GM23338 (cell line): Measurements from ENCODE around the gene SNAP25. TPM values are rescaled to one million over a fixed set of nuclear protein-coding genes. Genes with fewer than 3 reads are reported as not detected.

ENCODE experiments used
- ATAC-seq: fragments of 200-7000 bp; cut with Tn5 transposase; 3 replicates; pipeline ENCODE4 v1.9.1; 2020
- DNase-seq: peaks from one replicate; pipeline ENCODE4 v3.0.0-alpha.2; 2015; ENCODE audit warnings: low spot score
- H2AFZ ChIP-seq: fragments of 200-600 bp; sonication (generic); 2 replicates; pipeline ENCODE4 v1.8.0; 2016; ENCODE audit warnings: antibody characterized with exemption, mild to moderate bottlenecking, moderate library complexity
- H3F3A ChIP-seq: fragments of 200-600 bp; sonication (generic); replicated peaks from 2 replicates; pipeline ENCODE4 v1.8.0; 2017; ENCODE audit warnings: antibody characterized with exemption, mixed run types, low read depth
- H3K27ac ChIP-seq: fragments of 200-600 bp; sonication (generic); 2 replicates; pipeline ENCODE4 v1.6.1; 2016; ENCODE audit warnings: low read depth
- H3K27me3 ChIP-seq: fragments of 200-600 bp; sonication (generic); 2 replicates; pipeline ENCODE4 v1.8.0; 2016; ENCODE audit warnings: mild to moderate bottlenecking, mixed run types, moderate library complexity; ENCODE audit not compliant: insufficient read depth
- H3K36me3 ChIP-seq: fragments of 200-600 bp; sonication (generic); 2 replicates; pipeline ENCODE4 v1.8.0; 2016; ENCODE audit warnings: mild to moderate bottlenecking; ENCODE audit not compliant: insufficient read depth
- H3K4me1 ChIP-seq: fragments of 200-600 bp; sonication (generic); 2 replicates; pipeline ENCODE4 v1.8.0; 2016; ENCODE audit warnings: mild to moderate bottlenecking, moderate library complexity; ENCODE audit not compliant: insufficient read depth
- H3K4me2 ChIP-seq: fragments of 200-600 bp; sonication (generic); 2 replicates; pipeline ENCODE4 v1.7.1; 2017; ENCODE audit warnings: mixed run types
- H3K4me3 ChIP-seq: fragments of 200-600 bp; sonication (generic); 2 replicates; pipeline ENCODE4 v1.6.1; 2016; ENCODE audit warnings: mixed run types
- H3K79me2 ChIP-seq: fragments of 200-600 bp; sonication (generic); replicated peaks from 2 replicates; pipeline ENCODE4 v1.8.0; 2017; ENCODE audit warnings: mild to moderate bottlenecking; ENCODE audit not compliant: insufficient read depth
- H3K9me2 ChIP-seq: fragments of 200-600 bp; sonication (generic); 2 replicates; pipeline ENCODE4 v1.8.0; 2017; ENCODE audit not compliant: insufficient read depth
- H4K20me1 ChIP-seq: fragments of 200-600 bp; sonication (generic); replicated peaks from 2 replicates; pipeline ENCODE4 v1.8.0; 2017; ENCODE audit warnings: mild to moderate bottlenecking; ENCODE audit not compliant: insufficient read depth
- H3K27ac Mint-ChIP-seq: 2 replicates; pipeline ENCODE4 v1.8.0; 2020; ENCODE audit warnings: inconsistent platforms, mild to moderate bottlenecking, moderate library complexity, mixed read lengths
- H3K27me3 Mint-ChIP-seq: 3 replicates; pipeline ENCODE4 v1.8.0; 2022; ENCODE audit warnings: low read depth, mild to moderate bottlenecking, moderate library complexity, mixed read lengths, inconsistent platforms; ENCODE audit not compliant: insufficient read depth, poor library complexity
- H3K36me3 Mint-ChIP-seq: 3 replicates; pipeline ENCODE4 v1.8.0; 2021; ENCODE audit warnings: low read depth, mild to moderate bottlenecking, inconsistent platforms, moderate library complexity, mixed read lengths
- H3K4me1 Mint-ChIP-seq: 3 replicates; pipeline ENCODE4 v1.8.0; 2020; ENCODE audit warnings: mild to moderate bottlenecking, inconsistent platforms, mixed read lengths
- H3K4me3 Mint-ChIP-seq: 3 replicates; pipeline ENCODE4 v1.8.0; 2021; ENCODE audit warnings: moderate library complexity, mild to moderate bottlenecking, inconsistent platforms, mixed read lengths
- H3K9me3 Mint-ChIP-seq: 3 replicates; pipeline ENCODE4 v1.8.0; 2020; ENCODE audit warnings: moderate library complexity, mild to moderate bottlenecking, inconsistent platforms, mixed read lengths
- CREB1 ChIP-seq: fragments of 250-450 bp; sonication (Bioruptor Pico); IDR thresholded peaks from 2 replicates; pipeline ENCODE4 v1.5.0; 2020; ENCODE audit warnings: low read depth, mild to moderate bottlenecking, moderate library complexity
- EZH2 ChIP-seq: fragments of 200-600 bp; sonication (generic); IDR thresholded peaks from one replicate; pipeline ENCODE4 v1.8.0; 2017; ENCODE audit warnings: antibody characterized with exemption, mild to moderate bottlenecking, low read depth; ENCODE audit not compliant: unreplicated experiment
- EZH2phosphoT487 ChIP-seq: fragments of 200-600 bp; sonication (generic); IDR thresholded peaks from one replicate; pipeline ENCODE4 v1.8.1; 2018; ENCODE audit warnings: antibody characterized with exemption; ENCODE audit not compliant: unreplicated experiment
- JUNB ChIP-seq: IDR thresholded peaks from one replicate; pipeline ENCODE4 v1.6.1; 2016; ENCODE audit warnings: antibody characterized with exemption; ENCODE audit not compliant: unreplicated experiment
- NANOG ChIP-seq: IDR thresholded peaks from 2 replicates; pipeline ENCODE4 v1.6.1; 2016; ENCODE audit warnings: antibody characterized with exemption, borderline replicate concordance
- POLR2AphosphoS5 ChIP-seq: IDR thresholded peaks from 2 replicates; pipeline ENCODE4 v1.6.1; 2016; ENCODE audit warnings: antibody characterized with exemption, low read depth
- STAT1 ChIP-seq: IDR thresholded peaks from one replicate; pipeline ENCODE4 v1.6.1; 2016; ENCODE audit warnings: antibody characterized with exemption; ENCODE audit not compliant: unreplicated experiment
- ZNF114 ChIP-seq: fragments of 250-450 bp; sonication (Bioruptor Pico); IDR thresholded peaks from 2 replicates; pipeline ENCODE4 v1.5.0; 2020; ENCODE audit warnings: mild to moderate bottlenecking, moderate library complexity
- ZNF331 ChIP-seq: fragments of 250-450 bp; sonication (Bioruptor Pico); IDR thresholded peaks from 2 replicates; pipeline ENCODE4 v1.5.0; 2020; ENCODE audit warnings: low read depth, mild to moderate bottlenecking, moderate library complexity
- polyA plus RNA-seq: library from polyadenylated mRNA; unstranded; fragments of >200 nt; fragmentation: Nextera tagmentation; extraction: Ambion mirVana; gene quantifications from 2 replicates; pipeline ENCODE4 v1.2.1, GENCODE V29; 2016
- total RNA-seq: library from RNA; depleted of rRNA; stranded (reverse); fragments of >200 nt; shearing (Covaris generic); gene quantifications from 2 replicates; pipeline ENCODE4 v1.2.3, GENCODE V29; 2014
- TF ChIP-seq, protein P1 (sequence below): IDR thresholded peaks from 2 replicates; pipeline ENCODE4 v1.6.1; 2016; ENCODE audit warnings: antibody characterized with exemption
- TF ChIP-seq, protein P2 (sequence below): fragments of 250-450 bp; sonication (Bioruptor Pico); IDR thresholded peaks from 2 replicates; pipeline ENCODE4 v1.5.0; 2020; ENCODE audit warnings: mild to moderate bottlenecking, moderate library complexity
- TF ChIP-seq, protein P3 (sequence below): IDR thresholded peaks from one replicate; pipeline ENCODE4 v1.6.1; 2018; ENCODE audit warnings: antibody characterized with exemption; ENCODE audit not compliant: unreplicated experiment
- TF ChIP-seq, protein P4 (sequence below), 2 experiments: fragments of 200-600 bp in 1 of 2; sonication (generic) in 1 of 2; conservative IDR thresholded peaks; 2 replicates each; pipeline versions ENCODE4 v1.5.1 to v1.6.1; 2016 to 2017; ENCODE audit warnings: antibody characterized with exemption in 2 of 2, low read depth in 2 of 2, mild to moderate bottlenecking in 2 of 2, moderate library complexity in 1 of 2

Gene SNAP25
- total and polyA plus RNA-seq, 2 experiments from 2014 or later, result 0.82 to 1.3 TPM

DNA sequence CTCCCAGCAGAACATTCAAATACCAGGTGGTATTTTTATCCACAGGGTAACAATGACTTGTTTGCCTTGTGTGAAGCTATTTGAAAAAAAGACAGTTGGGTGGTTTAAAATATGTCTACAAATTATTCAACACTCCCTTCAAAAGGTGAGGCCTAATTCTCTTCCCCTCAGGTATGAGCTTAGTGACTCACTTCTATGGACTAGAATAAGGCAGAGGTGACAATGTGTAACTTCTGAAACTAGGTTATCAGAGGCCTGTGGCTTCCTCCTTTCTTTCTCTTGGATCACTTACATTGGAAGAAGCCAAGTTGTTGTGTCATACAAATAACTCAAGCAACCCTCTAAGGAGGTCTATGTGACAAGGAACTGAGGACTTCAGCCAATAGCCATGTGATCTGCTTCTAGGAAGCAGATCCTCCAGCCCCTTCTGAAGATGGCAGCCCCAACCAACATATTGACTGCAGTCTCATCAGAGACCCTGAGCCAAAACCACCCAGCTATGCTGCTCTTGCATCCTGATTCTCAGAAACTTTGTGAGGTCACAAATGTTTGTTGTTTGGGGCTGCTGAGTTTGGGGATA lies 102.6 kb downstream of the SNAP25 start:
- Histone ChIP-seq H2AFZ (peak overlapping the region; percentile 54; the same call in 1 of the 2 replicates), H3K9me2 (peaks cover 15% of the 10 kb centered on the region; the same call in 1 of the 2 replicates), H3K4me1 (peaks cover 6% of the 10 kb centered on the region; the same call in 1 of the 2 replicates), H4K20me1 (no peaks in the 10 kb centered on the region), H3K27ac (no peak overlapping the region), H3K27me3 (no peaks in the 10 kb centered on the region), H3F3A (no peaks in the 10 kb centered on the region), H3K36me3 (peaks cover 3% of the 10 kb centered on the region; the same call in 1 of the 2 replicates), H3K4me2 (no peak overlapping the region), H3K79me2 (no peaks in the 10 kb centered on the region), H3K4me3 (no peak overlapping the region)
- ATAC-seq, result no peak
- peaks cover 7% of the 10 kb centered on the region for H3K27me3 Mint-ChIP-seq
- no peak for DNase-seq
- no peak overlapping the region for H3K27ac Mint-ChIP-seq
- H3K36me3 Mint-ChIP-seq, result peaks cover 4% of the 10 kb centered on the region; the same call in 1 of the 3 replicates
- no peak for TF ChIP-seq EZH2phosphoT487
- no peak for TF ChIP-seq POLR2AphosphoS5
- TF ChIP-seq, protein P1, sequence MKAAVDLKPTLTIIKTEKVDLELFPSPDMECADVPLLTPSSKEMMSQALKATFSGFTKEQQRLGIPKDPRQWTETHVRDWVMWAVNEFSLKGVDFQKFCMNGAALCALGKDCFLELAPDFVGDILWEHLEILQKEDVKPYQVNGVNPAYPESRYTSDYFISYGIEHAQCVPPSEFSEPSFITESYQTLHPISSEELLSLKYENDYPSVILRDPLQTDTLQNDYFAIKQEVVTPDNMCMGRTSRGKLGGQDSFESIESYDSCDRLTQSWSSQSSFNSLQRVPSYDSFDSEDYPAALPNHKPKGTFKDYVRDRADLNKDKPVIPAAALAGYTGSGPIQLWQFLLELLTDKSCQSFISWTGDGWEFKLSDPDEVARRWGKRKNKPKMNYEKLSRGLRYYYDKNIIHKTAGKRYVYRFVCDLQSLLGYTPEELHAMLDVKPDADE, result no peak
- TF ChIP-seq EZH2, result no peak
- no peak for TF ChIP-seq ZNF114 (CRISPR knock-in tag)
- TF ChIP-seq, protein P2, sequence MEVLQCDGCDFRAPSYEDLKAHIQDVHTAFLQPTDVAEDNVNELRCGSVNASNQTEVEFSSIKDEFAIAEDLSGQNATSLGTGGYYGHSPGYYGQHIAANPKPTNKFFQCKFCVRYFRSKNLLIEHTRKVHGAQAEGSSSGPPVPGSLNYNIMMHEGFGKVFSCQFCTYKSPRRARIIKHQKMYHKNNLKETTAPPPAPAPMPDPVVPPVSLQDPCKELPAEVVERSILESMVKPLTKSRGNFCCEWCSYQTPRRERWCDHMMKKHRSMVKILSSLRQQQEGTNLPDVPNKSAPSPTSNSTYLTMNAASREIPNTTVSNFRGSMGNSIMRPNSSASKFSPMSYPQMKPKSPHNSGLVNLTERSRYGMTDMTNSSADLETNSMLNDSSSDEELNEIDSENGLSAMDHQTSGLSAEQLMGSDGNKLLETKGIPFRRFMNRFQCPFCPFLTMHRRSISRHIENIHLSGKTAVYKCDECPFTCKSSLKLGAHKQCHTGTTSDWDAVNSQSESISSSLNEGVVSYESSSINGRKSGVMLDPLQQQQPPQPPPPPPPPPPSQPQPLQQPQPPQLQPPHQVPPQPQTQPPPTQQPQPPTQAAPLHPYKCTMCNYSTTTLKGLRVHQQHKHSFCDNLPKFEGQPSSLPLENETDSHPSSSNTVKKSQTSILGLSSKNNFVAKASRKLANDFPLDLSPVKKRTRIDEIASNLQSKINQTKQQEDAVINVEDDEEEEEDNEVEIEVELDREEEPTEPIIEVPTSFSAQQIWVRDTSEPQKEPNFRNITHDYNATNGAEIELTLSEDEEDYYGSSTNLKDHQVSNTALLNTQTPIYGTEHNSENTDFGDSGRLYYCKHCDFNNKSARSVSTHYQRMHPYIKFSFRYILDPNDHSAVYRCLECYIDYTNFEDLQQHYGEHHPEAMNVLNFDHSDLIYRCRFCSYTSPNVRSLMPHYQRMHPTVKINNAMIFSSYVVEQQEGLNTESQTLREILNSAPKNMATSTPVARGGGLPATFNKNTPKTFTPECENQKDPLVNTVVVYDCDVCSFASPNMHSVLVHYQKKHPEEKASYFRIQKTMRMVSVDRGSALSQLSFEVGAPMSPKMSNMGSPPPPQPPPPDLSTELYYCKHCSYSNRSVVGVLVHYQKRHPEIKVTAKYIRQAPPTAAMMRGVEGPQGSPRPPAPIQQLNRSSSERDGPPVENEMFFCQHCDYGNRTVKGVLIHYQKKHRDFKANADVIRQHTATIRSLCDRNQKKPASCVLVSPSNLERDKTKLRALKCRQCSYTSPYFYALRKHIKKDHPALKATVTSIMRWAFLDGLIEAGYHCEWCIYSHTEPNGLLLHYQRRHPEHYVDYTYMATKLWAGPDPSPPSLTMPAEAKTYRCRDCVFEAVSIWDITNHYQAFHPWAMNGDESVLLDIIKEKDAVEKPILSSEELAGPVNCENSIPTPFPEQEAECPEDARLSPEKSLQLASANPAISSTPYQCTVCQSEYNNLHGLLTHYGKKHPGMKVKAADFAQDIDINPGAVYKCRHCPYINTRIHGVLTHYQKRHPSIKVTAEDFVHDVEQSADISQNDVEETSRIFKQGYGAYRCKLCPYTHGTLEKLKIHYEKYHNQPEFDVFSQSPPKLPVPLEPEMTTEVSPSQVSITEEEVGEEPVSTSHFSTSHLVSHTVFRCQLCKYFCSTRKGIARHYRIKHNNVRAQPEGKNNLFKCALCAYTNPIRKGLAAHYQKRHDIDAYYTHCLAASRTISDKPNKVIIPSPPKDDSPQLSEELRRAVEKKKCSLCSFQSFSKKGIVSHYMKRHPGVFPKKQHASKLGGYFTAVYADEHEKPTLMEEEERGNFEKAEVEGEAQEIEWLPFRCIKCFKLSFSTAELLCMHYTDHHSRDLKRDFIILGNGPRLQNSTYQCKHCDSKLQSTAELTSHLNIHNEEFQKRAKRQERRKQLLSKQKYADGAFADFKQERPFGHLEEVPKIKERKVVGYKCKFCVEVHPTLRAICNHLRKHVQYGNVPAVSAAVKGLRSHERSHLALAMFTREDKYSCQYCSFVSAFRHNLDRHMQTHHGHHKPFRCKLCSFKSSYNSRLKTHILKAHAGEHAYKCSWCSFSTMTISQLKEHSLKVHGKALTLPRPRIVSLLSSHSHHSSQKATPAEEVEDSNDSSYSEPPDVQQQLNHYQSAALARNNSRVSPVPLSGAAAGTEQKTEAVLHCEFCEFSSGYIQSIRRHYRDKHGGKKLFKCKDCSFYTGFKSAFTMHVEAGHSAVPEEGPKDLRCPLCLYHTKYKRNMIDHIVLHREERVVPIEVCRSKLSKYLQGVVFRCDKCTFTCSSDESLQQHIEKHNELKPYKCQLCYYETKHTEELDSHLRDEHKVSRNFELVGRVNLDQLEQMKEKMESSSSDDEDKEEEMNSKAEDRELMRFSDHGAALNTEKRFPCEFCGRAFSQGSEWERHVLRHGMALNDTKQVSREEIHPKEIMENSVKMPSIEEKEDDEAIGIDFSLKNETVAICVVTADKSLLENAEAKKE (CRISPR knock-in tag), result no peak
- TF ChIP-seq NANOG, result no peak
- no peak for TF ChIP-seq CREB1 (CRISPR knock-in tag)
- TF ChIP-seq STAT1, result no peak
- no peak for TF ChIP-seq ZNF331 (CRISPR knock-in tag)
- TF ChIP-seq, protein P3, sequence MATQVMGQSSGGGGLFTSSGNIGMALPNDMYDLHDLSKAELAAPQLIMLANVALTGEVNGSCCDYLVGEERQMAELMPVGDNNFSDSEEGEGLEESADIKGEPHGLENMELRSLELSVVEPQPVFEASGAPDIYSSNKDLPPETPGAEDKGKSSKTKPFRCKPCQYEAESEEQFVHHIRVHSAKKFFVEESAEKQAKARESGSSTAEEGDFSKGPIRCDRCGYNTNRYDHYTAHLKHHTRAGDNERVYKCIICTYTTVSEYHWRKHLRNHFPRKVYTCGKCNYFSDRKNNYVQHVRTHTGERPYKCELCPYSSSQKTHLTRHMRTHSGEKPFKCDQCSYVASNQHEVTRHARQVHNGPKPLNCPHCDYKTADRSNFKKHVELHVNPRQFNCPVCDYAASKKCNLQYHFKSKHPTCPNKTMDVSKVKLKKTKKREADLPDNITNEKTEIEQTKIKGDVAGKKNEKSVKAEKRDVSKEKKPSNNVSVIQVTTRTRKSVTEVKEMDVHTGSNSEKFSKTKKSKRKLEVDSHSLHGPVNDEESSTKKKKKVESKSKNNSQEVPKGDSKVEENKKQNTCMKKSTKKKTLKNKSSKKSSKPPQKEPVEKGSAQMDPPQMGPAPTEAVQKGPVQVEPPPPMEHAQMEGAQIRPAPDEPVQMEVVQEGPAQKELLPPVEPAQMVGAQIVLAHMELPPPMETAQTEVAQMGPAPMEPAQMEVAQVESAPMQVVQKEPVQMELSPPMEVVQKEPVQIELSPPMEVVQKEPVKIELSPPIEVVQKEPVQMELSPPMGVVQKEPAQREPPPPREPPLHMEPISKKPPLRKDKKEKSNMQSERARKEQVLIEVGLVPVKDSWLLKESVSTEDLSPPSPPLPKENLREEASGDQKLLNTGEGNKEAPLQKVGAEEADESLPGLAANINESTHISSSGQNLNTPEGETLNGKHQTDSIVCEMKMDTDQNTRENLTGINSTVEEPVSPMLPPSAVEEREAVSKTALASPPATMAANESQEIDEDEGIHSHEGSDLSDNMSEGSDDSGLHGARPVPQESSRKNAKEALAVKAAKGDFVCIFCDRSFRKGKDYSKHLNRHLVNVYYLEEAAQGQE, result no peak
- TF ChIP-seq, protein P4, sequence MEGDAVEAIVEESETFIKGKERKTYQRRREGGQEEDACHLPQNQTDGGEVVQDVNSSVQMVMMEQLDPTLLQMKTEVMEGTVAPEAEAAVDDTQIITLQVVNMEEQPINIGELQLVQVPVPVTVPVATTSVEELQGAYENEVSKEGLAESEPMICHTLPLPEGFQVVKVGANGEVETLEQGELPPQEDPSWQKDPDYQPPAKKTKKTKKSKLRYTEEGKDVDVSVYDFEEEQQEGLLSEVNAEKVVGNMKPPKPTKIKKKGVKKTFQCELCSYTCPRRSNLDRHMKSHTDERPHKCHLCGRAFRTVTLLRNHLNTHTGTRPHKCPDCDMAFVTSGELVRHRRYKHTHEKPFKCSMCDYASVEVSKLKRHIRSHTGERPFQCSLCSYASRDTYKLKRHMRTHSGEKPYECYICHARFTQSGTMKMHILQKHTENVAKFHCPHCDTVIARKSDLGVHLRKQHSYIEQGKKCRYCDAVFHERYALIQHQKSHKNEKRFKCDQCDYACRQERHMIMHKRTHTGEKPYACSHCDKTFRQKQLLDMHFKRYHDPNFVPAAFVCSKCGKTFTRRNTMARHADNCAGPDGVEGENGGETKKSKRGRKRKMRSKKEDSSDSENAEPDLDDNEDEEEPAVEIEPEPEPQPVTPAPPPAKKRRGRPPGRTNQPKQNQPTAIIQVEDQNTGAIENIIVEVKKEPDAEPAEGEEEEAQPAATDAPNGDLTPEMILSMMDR (conservative IDR thresholded peaks at IDR 0.05; ENCODE audit: low read depth in 2 of 2), result no peak
- TF ChIP-seq JUNB, result no peak
- peaks cover 14% of the 10 kb centered on the region; the same call in 2 of the 3 replicates for H3K9me3 Mint-ChIP-seq
- H3K4me1 Mint-ChIP-seq, result peaks cover 12% of the 10 kb centered on the region
- H3K4me3 Mint-ChIP-seq, result no peak overlapping the region
